OCI-LY7 (cell line): Measurements from ENCODE around the gene NTRK1. TPM values are rescaled to one million over a fixed set of nuclear protein-coding genes. Genes with fewer than 3 reads are reported as not detected.
A peak's percentile ranks its signal among the peaks of the same experiment; 100 is the strongest.

Experiments used
- BruUV-seq: library from RNA; stranded (reverse); fragments of 400-500 nt; replicated peaks from 2 replicates; lab custom pipeline; 2021; lab: Mats Ljungman, UMichigan
- CTCF ChIA-PET: fragments of 300-600 bp; sonication (Branson Sonifier 250); formaldehyde crosslinking; loops from one replicate; lab custom pipeline; 2022; ENCODE audit warnings: antibody characterized with exemption; ENCODE audit not compliant: unreplicated experiment; lab: Charles Lee
- POLR2A ChIA-PET: fragments of 300-600 bp; sonication (Branson Sonifier 250); formaldehyde crosslinking; loops from one replicate; lab custom pipeline; 2022; ENCODE audit warnings: antibody characterized with exemption; lab: Charles Lee
- DNase-seq: peaks from one replicate; pipeline ENCODE4 v3.0.0-alpha.2; 2015; ENCODE audit warnings: low spot score
- H2AFZ ChIP-seq: fragments of 200-600 bp; sonication (generic), shearing (Covaris generic); 2 replicates; pipeline ENCODE4 v1.6.1; 2014; ENCODE audit warnings: mild to moderate bottlenecking, antibody characterized with exemption, low read length, moderate library complexity
- H3K27ac ChIP-seq: fragments of 200-600 bp; sonication (generic); 2 replicates; pipeline ENCODE4 v1.5.1; 2014; ENCODE audit warnings: mixed run types, low read depth, mild to moderate bottlenecking, moderate library complexity, low read length, inconsistent platforms; ENCODE audit not compliant: poor library complexity, severe bottlenecking
- H3K36me3 ChIP-seq: fragments of 200-600 bp; sonication (generic); 2 replicates; pipeline ENCODE4 v1.6.1; 2014; ENCODE audit warnings: mild to moderate bottlenecking, antibody characterized with exemption, low read length, moderate library complexity, mixed read lengths; ENCODE audit not compliant: insufficient read depth
- H3K4me1 ChIP-seq: fragments of 200-600 bp; sonication (generic); 2 replicates; pipeline ENCODE4 v1.5.1; 2014; ENCODE audit warnings: mild to moderate bottlenecking, low read length; ENCODE audit not compliant: insufficient read depth, poor library complexity, severe bottlenecking
- H3K4me2 ChIP-seq: fragments of 200-600 bp; sonication (generic); 2 replicates; pipeline ENCODE4 v1.6.1; 2014; ENCODE audit warnings: mild to moderate bottlenecking, low read length
- H3K4me3 ChIP-seq: fragments of 200-600 bp; sonication (generic); 2 replicates; pipeline ENCODE4 v1.5.1; 2014; ENCODE audit warnings: mild to moderate bottlenecking, low read depth, low read length; ENCODE audit not compliant: poor library complexity, severe bottlenecking
- H3K79me2 ChIP-seq: fragments of 200-600 bp; sonication (generic); 2 replicates; pipeline ENCODE4 v1.6.1; 2016; ENCODE audit warnings: low read depth, mild to moderate bottlenecking, low read length, moderate library complexity, mixed read lengths; ENCODE audit not compliant: insufficient read depth
- H3K9me2 ChIP-seq: fragments of 200-600 bp; sonication (generic); 2 replicates; pipeline ENCODE4 v1.6.1; 2016; ENCODE audit warnings: mild to moderate bottlenecking, low read length, mixed read lengths; ENCODE audit not compliant: insufficient read depth
- H3K9me3 ChIP-seq: fragments of 200-600 bp; sonication (generic); 2 replicates; pipeline ENCODE4 v1.6.1; 2014; ENCODE audit warnings: mild to moderate bottlenecking, mixed run types, low read length, mixed read lengths
- H4K20me1 ChIP-seq: fragments of 200-600 bp; sonication (generic); 2 replicates; pipeline ENCODE4 v1.6.1; 2014; ENCODE audit warnings: mild to moderate bottlenecking, antibody characterized with exemption, low read length, moderate library complexity, mixed read lengths; ENCODE audit not compliant: insufficient read depth
- CTCF ChIP-seq: fragments of 200-600 bp; sonication (generic); conservative IDR thresholded peaks from 2 replicates; pipeline ENCODE4 v1.5.1; 2014; ENCODE audit warnings: mild to moderate bottlenecking, antibody characterized with exemption, low read length, moderate library complexity, mixed read lengths
- EZH2phosphoT487 ChIP-seq: fragments of 200-600 bp; sonication (generic); IDR thresholded peaks from 2 replicates; pipeline ENCODE4 v1.6.1; 2018; ENCODE audit warnings: low read depth, borderline replicate concordance, mild to moderate bottlenecking, mixed run types, antibody characterized with exemption, low read length, moderate library complexity, mixed read lengths
- intact Hi-C: fragments of 100-400 bp; cut with micrococcal nuclease; formaldehyde crosslinking; loops from one replicate; pipeline ENCODE4 v1.10.0; 2022; ENCODE audit not compliant: unreplicated experiment
- total RNA-seq, 2 experiments: library from RNA; depleted of rRNA in 1 of 2; stranded (reverse); fragments of >200 nt in 1 of 2; shearing (Covaris generic) in 1 of 2; gene quantifications; 2 replicates each; pipeline ENCODE4 v1.2.3, GENCODE V29; 2014 to 2022

Gene NTRK1
- total RNA-seq, 2 experiments from 2014 or later: not detected

DNA sequence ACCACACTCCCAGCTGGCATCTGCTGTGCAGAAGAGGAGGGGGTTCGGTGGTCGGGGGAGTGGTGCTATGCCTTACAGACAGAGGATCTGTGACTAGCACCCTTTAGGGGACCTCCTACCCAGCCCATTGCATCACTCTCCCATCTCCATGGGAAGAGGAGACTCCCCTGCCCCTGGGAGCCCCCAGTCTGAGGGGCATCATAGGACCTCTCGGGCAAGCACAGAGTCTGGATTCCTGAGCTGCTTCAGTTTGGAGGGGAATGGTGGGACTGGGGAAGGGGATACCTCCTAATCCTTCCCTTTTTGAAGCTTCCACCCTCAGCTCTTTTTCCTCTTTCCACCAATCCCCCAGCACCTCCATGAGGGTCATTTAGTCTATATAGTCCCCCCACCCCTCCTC, 3.1 kb upstream of the NTRK1 start:
- no peaks in the 10 kb centered on the region for H3K79me2 ChIP-seq
- no peaks in the 10 kb centered on the region for H3K9me2 ChIP-seq
- no peak overlapping the region for H3K27ac ChIP-seq
- no peak overlapping the region for H3K4me2 ChIP-seq
- TF ChIP-seq CTCF (no peak), EZH2phosphoT487 (no peak)
- intact Hi-C loops: no loop called here
- DNase-seq: no peak
- BruUV-seq: no TSS peak
- CTCF ChIA-PET: no interaction called here
- no peak overlapping the region for H3K4me3 ChIP-seq
- H3K9me3 ChIP-seq: no peaks in the 10 kb centered on the region
- H2AFZ ChIP-seq: no peak overlapping the region
- no peaks in the 10 kb centered on the region for H3K36me3 ChIP-seq
- POLR2A ChIA-PET: interaction anchor here (0.7 to 0.8 kb wide), 2 partner anchors 81 to 85 kb away, joined by 3 to 4 read pairs; no protein-coding TSS in a partner anchor
- peaks cover 4% of the 10 kb centered on the region for H3K4me1 ChIP-seq
- H4K20me1 ChIP-seq: no peaks in the 10 kb centered on the region

DNA sequence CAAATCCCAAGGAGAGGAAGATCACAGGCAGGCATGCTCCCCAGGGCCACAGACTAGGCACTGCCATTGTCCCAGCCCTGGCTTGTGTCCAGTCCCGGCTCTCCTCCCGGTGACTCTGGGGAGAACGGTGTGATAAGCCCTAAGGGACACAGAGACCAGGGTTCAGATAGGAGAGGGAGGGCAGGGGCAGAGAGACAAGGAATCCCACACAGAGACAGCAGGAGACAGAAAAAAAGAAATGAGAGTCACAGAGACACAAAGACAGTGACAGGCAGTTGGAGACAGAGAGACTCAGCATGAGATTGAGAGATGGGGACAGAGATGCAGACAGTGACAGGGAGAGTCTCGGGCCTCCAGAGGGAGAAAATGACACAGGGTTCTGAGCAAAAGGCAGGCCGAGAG, 2.1 kb upstream of the NTRK1 start:
- BruUV-seq: no TSS peak
- Histone ChIP-seq H3K9me3 (no peaks in the 10 kb centered on the region), H3K36me3 (no peaks in the 10 kb centered on the region), H3K4me3 (no peak overlapping the region), H3K27ac (no peak overlapping the region), H2AFZ (no peak overlapping the region), H4K20me1 (no peaks in the 10 kb centered on the region), H3K4me2 (no peak overlapping the region), H3K4me1 (peaks cover 4% of the 10 kb centered on the region), H3K79me2 (no peaks in the 10 kb centered on the region), H3K9me2 (no peaks in the 10 kb centered on the region)
- TF ChIP-seq CTCF (no peak), EZH2phosphoT487 (no peak)
- intact Hi-C loops: no loop called here
- DNase-seq: no peak
- ChIA-PET POLR2A (interaction anchor here (0.8 kb wide), 1 partner anchor 80 kb away, joined by 4 read pairs; no protein-coding TSS in a partner anchor), CTCF (no interaction called here)

GRCh38 chr1:156858959-156859522, 1.6 kb upstream of the NTRK1 start, which contains the start of gene INSRR:
Gene INSRR, minus strand, starts transcription at chr1:156859117. Its CDS starts 496 bp downstream, at chr1:156858621.
- TF ChIP-seq CTCF (no peak), EZH2phosphoT487 (no peak)
- peak within 1 kb of the TSS; percentile 11 for H3K4me3 ChIP-seq
- CTCF ChIA-PET: no interaction called here
- no peaks in the 10 kb centered on the region for H3K36me3 ChIP-seq
- H3K9me2 ChIP-seq: no peaks in the 10 kb centered on the region
- no peaks in the 10 kb centered on the region for H3K79me2 ChIP-seq
- POLR2A ChIA-PET: interaction anchor here (0.6 kb wide), 1 partner anchor 133 kb away, joined by 5 read pairs; no protein-coding TSS in a partner anchor
- H3K4me1 ChIP-seq: peaks cover 4% of the 10 kb centered on the region
- H3K4me2 ChIP-seq: peak within 1 kb of the TSS; percentile 65
- H3K27ac ChIP-seq: no peak within 1 kb of the TSS
- H4K20me1 ChIP-seq: no peaks in the 10 kb centered on the region
- intact Hi-C loops: no loop called here
- no peak for DNase-seq
- no peak within 1 kb of the TSS for H2AFZ ChIP-seq
- BruUV-seq: no TSS peak
- H3K9me3 ChIP-seq: no peaks in the 10 kb centered on the region
